DMS79 treated with DMSO at 0.1 percent for 48 hours (cell line): Measurements from ENCODE around the gene HDGFL2.

Source experiments
- DNase-seq: peaks from one replicate; lab custom pipeline; 2025; lab: John Stamatoyannopoulos, UW

HDGFL2 gene

DNA sequence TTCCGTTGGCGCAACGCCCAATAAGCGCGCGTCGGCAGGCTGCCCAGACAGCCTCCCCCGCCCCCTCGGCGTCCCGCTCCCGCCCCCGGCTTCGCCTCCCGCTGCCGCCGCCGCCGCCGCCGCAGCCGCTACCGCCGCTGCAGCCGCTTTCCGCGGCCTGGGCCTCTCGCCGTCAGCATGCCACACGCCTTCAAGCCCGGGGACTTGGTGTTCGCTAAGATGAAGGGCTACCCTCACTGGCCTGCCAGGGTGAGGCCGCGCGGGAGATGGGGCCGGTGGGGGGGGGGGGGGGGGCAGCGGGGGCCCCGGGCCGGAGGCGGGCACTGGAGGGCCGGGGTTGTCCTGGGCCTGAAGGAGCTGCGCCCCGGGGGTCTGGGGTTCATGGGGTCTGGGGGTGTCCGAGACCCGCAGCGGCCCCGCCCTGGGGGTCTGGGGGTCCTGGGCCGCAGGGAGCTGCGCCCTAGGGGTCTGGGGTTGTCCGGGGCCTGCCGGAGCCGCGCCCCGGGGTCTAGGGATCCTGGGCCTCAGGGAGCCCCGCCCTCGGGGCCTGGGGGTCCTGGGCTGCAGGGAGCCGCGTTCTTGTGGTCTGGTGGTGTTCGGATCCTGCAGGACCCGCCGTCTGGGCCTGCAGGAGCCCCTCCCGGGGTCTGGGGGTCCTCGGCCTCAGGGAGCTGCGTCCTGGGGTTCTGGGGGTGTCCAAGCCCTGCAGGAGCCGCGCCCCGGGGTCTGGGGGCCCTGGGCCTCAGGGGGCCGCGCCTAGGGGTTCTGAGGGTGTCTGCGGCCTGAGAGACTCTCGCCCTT is at the start of gene HDGFL2:
Gene HDGFL2, plus strand, starts transcription at position 124 of the 801 bp plus-strand sequence. Its CDS starts 54 bp downstream, at position 178.
- no peak for DNase-seq

DNA sequence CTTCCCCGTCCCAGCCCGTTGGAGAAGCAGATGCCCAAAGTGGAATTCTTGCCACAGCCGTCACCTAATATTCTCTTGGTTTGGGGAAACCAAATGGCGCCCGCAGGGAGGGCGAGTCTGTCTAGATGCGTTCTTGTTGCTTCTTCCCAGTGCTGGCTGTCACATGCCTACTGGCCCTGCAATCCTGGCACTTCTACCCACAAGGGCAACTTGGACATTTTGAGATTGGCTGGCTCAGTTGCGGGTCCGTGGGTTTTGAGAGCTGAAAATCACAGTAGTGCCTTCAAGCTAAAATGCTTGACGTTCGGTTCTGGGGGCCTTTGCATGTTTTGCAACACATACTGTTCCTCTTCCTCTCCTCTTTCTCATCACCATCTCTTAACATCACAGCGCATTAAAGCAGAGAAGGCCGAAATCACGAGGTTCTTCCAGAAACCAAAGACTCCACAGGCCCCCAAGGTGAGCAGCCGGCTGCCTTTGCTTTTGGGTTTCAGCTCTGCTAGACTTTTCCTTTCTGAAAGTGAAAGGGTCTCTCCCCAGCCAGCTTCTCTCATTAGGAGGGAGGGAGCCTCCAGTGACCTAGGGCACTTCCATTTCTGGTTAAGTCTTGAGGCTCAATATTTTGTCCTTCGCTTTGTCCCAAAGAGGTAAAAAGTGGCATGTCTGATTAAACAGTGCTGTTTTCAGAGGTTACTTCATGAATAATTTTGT is 48.5 kb upstream of the HDGFL2 start:
- DNase-seq, result no peak

DNA sequence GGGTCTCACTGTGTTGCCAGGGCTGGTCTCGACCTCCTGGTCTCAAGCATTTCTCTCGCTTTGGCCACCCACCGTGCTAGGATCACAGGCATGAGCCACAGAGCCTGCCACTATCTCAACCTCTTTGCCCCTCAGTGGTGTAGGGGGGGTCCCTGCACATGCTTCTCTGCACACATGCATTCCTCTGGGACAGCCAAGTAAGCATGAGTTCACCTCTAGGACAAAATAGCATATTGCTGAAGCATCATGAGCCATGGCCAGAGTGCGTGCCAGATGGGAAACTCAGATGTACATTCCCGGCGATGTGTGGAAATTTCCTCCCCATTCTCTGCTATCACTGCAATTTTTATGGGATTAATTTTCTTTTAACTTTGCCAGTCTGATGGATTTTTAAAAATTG is 46.6 kb upstream of the HDGFL2 start:
- DNase-seq, result no peak

DNA sequence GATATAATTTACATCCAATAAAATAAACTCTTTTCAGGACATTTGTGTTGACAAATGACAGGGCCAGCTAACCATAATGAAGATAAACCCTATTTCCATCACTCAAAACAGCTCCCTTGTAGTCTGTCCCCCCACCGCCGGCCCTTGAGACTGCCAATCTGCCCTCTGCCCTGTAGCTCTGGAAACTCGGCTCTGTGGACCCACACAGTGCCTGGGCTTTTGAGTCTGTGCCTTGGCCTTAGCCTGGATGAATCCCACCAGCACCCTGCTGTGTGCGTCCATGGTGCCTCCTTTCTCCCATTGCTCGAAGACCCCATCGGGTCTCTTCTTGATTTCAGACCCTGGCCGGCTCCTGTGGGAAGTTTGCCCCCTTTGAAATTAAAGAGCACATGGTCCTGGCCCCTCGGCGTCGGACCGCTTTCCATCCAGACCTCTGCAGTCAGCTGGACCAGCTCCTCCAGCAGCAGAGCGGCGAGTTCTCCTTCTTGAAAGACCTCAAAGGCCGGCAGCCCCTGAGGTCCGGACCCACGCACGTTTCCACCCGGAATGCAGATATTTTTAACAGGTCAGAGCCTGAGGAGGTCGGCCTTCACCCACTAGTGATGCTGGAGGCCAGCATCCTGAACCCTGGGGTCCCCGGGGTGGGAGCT is 43.6 kb upstream of the HDGFL2 start:
- DNase-seq, result no peak

DNA sequence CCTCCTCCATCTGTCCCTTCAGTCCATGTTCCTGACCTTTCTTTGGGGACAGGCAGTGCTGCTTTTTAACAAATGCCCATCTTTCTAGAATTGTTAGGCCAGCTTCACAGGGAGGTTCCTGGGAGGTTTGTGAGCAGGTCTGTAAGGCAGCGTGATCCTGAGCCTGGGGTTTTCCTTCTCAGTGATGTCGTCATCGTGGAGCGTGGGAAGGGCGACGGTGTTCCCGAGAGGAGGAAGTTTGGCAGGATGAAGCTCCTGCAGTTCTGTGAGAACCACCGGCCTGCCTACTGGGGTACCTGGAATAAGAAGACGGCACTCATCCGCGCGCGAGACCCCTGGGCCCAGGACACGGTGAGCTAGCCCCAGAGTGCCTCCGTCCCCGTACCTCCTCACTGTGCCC is 42.8 kb upstream of the HDGFL2 start:
- DNase-seq, result no peak

DNA sequence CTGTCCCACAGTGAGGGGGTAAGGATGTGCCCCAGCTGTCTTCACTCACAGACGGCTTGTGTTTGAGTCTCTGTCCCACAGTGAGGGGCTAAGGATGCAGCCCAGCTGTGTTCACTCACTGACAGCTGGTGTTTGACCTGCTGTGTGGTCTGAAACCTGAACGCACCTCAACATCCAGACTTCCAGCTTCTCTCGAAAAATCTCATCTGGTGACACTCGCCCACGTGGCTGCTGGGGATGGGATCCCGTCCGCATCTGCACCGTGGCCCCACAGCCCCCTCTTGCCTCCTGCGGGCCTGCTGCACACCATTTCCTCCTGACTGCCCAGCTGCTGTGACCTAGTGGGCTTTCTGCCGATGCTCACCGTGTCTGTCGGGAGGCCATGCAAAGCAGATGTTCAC is 42.3 kb upstream of the HDGFL2 start:
- DNase-seq, result no peak

DNA sequence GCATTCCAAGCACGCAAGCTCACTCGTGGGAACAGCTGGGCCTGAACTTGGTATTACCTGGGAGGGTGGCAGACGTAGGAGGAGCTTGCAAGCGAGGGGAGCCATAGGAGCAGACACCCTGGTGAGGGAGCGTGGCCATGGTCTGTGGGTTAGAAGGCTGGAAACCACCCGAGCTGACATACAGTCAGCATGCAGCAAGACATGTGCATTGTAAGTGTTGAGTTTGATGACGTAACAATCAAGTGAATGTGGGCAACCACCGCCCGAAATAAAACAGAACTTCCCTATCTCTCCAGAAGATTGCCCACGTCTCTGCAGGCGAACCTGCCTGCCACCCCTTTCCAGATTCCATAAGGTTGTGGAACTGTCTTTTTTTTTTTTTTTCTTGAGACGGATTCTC is 41.3 kb upstream of the HDGFL2 start:
- DNase-seq, result no peak

DNA sequence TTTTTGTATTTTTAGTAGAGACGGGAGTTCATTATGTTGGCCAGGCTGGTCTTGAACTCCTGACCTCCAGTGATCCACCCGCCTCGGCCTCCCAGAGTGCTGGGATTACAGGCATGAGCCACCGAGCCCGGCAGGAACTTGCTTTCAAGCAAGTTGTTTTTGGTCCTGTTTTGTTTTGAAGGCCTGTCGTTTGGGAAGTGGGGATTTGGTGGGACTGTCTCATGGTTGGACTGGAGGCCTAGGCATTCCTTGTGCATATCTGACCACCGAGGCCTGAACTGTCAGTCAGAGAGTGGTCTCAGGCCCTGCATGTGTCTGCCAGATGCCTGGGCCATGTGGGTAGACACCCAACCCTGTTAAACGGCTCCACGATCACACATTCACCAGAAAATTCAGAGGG is 40.8 kb upstream of the HDGFL2 start:
- DNase-seq, result no peak

DNA sequence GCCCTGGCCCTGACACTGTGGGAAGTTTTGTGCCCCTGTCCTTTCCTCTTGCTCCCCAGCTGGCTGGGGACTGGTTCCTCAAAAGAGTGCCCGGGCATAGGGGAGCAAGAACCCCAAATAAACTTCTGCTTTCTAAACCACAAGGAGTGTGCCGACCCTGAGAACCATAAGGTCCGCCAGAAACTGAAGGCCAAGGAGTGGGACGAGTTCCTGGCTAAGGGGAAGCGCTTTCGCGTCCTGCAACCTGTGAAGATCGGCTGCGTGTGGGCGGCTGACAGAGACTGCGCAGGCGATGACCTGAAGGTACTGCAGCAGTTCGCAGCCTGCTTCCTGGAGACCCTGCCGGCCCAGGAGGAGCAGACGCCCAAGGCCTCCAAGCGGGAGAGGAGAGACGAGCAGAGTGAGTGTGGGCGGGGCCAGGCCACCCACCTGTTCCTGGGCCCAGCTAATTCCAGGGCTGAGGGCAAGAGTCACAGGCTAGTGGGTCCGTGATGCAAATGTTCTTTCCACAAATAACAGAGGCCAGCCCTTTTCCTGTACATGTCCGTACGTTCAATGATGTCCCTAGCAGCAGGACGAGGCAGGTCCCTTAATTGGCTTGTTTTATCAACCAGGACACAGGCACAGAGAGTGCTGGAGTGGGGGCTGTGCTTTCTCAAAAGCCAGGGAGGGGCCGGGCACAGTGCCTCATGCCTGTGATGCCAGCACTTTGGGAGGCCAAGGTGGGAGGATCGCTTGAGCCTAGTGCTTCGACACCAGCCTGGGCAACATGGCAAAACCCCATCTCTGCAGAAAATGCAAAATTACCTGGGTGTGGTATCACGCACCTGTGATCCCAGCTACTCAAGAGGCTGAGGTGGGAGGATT is 40.1 kb upstream of the HDGFL2 start:
- no peak for DNase-seq

DNA sequence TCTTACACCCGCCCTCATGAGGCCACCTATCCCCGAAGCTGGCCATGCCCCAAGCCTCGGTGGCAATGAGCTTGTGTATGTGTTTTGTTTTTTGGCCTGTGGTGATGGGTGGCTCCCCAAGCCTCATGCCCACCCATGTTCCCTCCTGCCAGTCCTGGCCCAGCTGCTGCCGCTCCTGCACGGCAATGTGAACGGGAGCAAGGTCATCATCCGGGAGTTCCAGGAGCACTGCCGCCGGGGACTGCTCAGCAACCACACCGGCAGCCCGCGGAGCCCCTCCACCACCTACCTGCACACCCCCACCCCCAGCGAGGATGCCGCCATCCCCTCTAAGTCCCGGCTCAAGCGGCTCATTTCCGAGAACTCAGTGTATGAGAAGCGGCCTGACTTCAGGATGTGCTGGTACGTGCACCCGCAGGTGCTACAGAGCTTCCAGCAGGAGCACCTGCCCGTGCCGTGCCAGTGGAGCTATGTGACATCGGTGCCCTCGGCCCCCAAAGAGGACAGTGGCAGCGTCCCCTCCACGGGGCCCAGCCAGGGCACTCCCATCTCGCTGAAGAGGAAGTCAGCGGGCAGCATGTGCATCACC is 39.1 kb upstream of the HDGFL2 start:
- no peak for DNase-seq

DNA sequence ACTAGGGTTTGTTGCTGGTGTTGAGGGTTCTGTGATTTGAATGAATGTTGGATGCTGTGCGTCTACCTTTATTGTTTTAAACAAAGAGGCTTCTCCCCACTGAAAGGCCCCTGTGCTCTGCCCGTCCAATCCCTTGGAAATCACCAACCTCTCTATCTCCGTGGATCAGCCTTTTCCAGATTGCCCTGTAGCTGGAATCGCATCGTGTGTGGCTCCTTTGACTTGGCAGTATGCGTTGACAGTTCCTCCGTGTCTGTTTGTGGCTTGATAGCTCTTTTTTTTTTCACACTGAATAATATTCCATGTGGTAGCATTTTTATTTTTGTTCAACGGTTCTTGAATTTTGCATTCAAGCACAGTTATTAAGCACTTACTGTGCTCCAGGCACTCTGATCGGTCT is 37.7 kb upstream of the HDGFL2 start:
- DNase-seq, result no peak

DNA sequence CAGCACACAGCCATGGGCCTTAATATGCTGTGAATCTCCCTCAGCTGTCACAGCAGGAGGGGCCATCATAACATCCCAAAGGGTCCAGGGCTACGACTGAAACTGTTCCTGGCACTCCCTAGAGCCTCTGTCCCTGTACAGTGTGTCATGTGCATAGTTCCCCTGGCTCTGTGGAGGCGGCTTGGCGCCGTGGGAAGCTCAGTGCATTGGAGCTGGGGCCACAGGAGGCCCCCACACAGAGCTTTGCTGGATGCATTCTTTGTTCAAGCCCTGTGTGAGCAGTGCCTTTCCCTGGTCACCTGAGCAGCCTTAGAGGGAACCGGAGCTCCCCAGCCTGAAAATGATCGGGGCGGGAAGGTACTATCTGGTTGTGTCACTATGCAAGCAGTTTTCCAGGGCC is 35.9 kb upstream of the HDGFL2 start:
- DNase-seq, result no peak

DNA sequence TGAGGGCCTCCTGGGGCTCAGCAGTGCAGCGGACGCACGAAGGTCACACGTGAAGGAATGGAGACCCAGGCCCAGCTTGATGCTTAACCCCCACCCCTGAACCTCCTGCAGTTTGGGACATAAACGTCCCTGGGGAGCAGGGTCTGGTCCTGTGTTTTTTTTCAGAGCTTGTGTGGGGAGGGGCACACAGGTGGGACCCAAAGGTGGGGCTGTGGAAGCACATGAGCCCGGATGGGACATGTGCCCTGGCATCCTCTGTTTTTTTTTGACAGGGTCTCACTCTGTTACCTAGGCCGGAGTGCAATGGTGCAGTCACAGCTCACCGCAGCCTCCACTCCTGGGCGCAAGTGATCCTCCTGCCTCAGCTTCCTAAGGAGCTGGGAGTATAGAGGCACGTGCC is 35.0 kb upstream of the HDGFL2 start:
- no peak for DNase-seq

DNA sequence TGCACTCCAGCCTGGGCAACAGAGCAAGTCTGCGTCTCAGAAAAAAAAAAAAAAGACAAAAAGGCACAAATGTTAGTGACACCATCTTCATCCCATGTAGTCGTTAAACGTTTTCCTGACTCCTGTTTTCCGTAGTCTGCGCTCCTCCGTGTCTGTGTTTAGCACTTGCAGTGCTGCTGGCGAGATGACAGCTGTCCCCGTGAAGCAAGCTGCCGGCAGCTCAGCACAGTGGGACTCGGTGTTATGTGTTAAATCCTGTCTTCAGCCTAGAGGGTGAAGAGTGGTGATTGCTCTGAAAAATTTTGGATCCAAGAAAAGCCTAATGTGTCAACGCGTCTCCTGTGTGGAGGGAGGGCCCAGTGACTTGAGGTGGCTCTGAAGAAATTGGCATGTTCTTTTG is 32.9 kb upstream of the HDGFL2 start:
- DNase-seq, result no peak

DNA sequence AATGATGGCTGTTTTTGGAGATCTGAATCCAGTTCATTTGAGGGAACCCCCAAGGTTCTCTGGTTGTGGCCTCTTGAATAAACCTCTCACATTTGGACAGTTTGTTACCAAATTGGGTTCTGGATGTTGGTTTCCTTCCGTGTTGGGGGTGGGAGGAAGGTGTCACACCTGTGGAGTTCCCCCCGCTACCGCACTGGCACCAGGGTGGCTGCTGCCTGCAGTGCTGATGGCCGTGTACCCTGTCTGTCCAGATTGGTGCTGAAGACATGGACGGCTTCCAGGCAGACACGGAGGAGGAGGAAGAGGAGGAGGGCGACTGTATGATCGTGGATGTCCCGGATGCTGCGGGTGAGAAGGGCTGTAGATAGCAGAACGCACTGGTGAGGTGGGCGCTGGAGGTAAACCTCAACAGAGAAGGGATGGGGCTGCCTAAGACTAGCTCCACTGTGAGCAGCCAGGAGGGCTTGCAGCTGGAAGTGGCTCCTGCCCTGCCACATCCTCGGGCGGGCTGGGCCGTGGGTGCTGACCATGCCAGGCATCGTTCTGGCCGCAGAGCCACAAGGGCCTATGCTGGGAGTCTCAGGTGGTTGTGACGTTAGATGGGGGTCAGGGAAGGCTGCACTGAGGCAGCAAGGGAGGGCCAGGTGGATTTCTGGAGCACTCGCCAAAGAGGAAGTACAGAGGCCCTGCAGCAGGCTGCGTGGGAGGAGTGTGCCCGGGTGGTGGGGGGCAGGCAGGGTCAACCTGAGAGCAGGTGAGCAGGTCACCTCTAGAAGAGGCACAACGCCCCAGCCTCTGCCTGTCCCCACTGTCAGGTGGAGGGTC is 29.9 kb upstream of the HDGFL2 start:
- no peak for DNase-seq

DNA sequence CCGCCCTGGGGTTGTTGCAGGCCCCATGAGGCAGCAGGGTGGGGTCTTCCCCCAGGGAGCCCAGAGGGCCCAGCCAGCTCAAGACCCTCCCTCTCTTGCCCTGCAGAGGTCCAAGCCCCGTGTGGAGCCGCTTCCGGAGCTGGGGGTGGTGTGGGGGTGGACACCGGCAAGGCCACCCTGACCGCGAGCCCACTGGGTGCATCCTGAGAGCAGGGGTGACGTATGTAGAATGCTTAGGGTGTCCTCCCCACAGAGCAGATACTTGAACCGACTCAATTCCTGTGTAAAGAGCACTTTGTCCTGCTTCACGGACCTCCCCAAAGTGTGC is 29.3 kb upstream of the HDGFL2 start:
- DNase-seq, result no peak

DNA sequence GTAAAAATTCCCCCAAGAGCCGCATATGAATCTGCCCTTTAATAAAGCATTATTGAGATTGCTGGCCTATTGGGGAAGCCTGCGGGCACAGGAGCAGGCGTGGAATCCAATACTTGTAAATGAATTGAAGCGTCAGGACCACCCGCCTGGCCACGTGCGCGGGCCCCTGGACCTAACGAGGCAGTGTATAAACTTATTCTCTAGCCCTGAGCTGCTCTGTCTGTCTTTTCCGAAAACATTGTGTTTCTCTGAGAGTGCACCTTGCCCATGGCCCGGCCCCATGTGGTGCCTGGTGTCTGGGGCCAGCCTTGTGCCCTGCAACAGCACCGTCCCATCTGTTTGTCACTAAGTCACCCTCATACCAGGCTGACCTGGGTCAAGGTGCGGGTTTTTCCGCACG is 28.9 kb upstream of the HDGFL2 start:
- DNase-seq, result no peak

DNA sequence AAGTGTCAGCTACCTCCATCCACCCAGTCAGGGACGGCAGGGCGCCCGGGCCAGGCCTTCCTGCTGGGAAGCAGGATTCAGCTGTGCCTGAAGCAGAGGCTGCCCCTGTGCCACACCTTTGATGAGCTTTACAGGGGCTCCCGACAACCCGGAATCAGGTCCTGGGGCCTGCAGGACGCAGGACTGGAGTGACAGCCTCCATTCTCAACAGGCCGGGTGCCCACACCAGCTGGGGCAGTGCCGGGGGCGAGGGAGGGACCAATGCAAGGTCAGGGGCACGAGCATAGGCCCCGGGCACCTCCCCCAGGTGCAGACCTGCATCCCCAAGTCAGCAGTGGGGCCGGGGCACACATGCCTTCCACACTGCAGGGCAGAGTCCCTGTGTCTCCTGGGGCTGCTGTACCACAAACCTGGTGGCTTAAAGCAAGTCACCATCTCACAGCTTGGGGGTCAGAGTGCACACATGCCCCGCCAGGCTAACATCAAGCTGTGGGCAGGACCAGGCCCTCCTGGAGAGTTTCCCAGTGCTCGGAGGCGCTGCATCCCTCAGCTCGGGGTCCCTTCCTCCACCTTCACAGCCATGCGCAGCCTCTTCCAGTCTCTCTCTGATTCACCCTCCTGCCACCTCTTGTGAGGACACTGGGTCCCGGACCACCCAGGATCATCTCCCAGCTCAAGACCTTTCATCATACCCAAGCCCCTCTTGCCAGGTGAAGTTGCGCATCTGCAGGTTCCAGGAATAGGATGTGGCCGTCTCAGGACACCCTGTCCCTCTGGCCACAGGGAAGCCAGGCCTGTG is 27.9 kb upstream of the HDGFL2 start:
- no peak for DNase-seq

DNA sequence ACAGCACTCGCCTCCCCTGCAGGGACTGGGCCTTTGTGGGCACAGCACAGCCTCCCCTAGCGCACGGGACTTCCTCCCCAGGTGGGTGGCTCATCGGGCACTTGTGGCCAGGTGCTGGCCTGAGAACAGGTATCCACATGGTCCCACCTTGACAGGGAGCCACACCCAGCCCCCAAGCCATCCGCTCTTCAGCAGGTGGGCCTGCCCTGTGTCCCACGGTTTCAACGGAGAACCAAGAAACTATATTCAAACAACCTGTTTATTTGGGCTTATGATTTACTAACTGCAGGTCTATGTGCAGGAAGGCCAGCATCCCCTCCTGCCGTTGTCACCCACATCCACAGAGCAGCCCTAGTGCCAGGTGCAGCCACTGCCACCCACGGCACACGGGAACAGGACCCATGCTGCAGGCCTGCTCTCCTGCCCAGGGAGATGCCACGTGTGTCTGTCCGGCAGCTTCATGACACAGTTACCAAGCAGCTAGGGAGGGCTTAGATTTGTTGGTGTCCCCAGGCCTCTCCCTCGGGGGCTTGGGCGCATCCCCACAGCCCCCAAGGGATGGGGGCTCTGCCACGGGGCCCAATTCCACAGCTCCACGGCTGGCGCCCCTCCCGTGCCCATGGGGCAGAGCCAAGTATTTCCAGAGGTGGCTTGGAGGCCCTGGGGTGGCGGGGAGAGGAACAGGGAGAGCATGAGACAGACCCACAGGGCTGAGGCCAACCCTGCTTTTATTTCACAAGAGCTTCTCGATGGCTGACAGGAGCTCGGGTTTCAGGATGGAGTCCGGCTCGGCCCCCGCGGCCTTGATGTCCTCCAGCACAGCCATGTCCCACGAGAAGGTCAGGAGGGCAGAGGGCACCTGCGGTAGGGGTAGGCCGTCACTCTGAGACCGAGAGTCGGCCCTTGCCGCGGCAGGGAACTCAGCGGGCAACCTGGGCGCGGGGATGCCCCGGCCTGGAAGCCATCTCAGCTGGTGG is 27.0 kb upstream of the HDGFL2 start:
- DNase-seq, result no peak
